ENCODE results near the gene ZNF14. TPM values are rescaled to one million over a fixed set of nuclear protein-coding genes. Genes with fewer than 3 reads are reported as not detected.

Gene ZNF14
- total RNA-seq, 3 donors from 2014 or later (not counting 1 experiment from before 2014, with no cell fraction given): 12.7 to 18.6 (median 14.0) TPM

GRCh38 chr19:19750842-19751790, 18.2 kb upstream of the ZNF14 start:
- Histone ChIP-seq H3K27me3 (ENCODE audit: control insufficient read depth, insufficient read depth, low read length) (no peaks in the 10 kb centered on the region), H3K36me3 (ENCODE audit: control insufficient read depth, insufficient read depth, low read length) (no peaks in the 10 kb centered on the region), H3K9me3 (ENCODE audit: control insufficient read depth, insufficient read depth, low read length) (no peaks in the 10 kb centered on the region), H3K27ac (ENCODE audit: low read length) (no peak overlapping the region), H3K4me3 (ENCODE audit: low read length) (no peak overlapping the region), H3K4me1 (ENCODE audit: control insufficient read depth, insufficient read depth, low read length) (no peaks in the 10 kb centered on the region)
- no peaks in the 10 kb centered on the region for H3K4me1 Mint-ChIP-seq
- DNase-seq (no peak), ATAC-seq (no peak)
- H3K27ac Mint-ChIP-seq: no peak overlapping the region
- intact Hi-C loops (cut with micrococcal nuclease): no loop called here
- H3K4me3 Mint-ChIP-seq: no peak overlapping the region
- no peak for TF ChIP-seq CTCF (IDR thresholded peaks at IDR 0.05)
- WGBS (ENCODE audit: insufficient coverage): 95% methylated on average over 40 of the region's 40 CpGs
- H3K27me3 Mint-ChIP-seq (ENCODE audit: low read depth in 2 of 2): no peaks in the 10 kb centered on the region
- no peaks in the 10 kb centered on the region for H3K9me3 Mint-ChIP-seq
- H3K36me3 Mint-ChIP-seq: no peaks in the 10 kb centered on the region

- H3K9me3 Mint-ChIP-seq: no peaks in the 10 kb centered on the region
- WGBS (ENCODE audit: insufficient coverage): 85% methylated on average over 17 of the region's 17 CpGs
- Histone ChIP-seq H3K27me3 (ENCODE audit: control insufficient read depth, insufficient read depth, low read length) (no peaks in the 10 kb centered on the region), H3K4me3 (ENCODE audit: low read length) (no peak overlapping the region), H3K36me3 (ENCODE audit: control insufficient read depth, insufficient read depth, low read length) (no peaks in the 10 kb centered on the region), H3K4me1 (ENCODE audit: control insufficient read depth, insufficient read depth, low read length) (no peaks in the 10 kb centered on the region), H3K27ac (ENCODE audit: low read length) (no peak overlapping the region), H3K9me3 (ENCODE audit: control insufficient read depth, insufficient read depth, low read length) (no peaks in the 10 kb centered on the region)
- no peaks in the 10 kb centered on the region for H3K27me3 Mint-ChIP-seq (ENCODE audit: low read depth in 2 of 2)
- H3K27ac Mint-ChIP-seq: no peak overlapping the region
- intact Hi-C loops (cut with micrococcal nuclease): no loop called here
- DNase-seq (no peak), ATAC-seq (no peak)
- H3K4me1 Mint-ChIP-seq: no peaks in the 10 kb centered on the region
- no peaks in the 10 kb centered on the region for H3K36me3 Mint-ChIP-seq
- TF ChIP-seq CTCF (IDR thresholded peaks at IDR 0.05): no peak
- H3K4me3 Mint-ChIP-seq: no peak overlapping the region
These were observed 17.3 kb upstream of the ZNF14 start for GRCh38 chr19:19749908-19750841.

- Mint-ChIP-seq H3K4me3 (no peak overlapping the region), H3K36me3 (no peaks in the 10 kb centered on the region), H3K4me1 (no peaks in the 10 kb centered on the region), H3K27me3 (ENCODE audit: low read depth in 2 of 2) (no peaks in the 10 kb centered on the region), H3K27ac (no peak overlapping the region), H3K9me3 (no peaks in the 10 kb centered on the region)
- ATAC-seq: no peak
- no peaks in the 10 kb centered on the region for H3K36me3 ChIP-seq (ENCODE audit: control insufficient read depth, insufficient read depth, low read length)
- intact Hi-C loops (cut with micrococcal nuclease): no loop called here
- H3K9me3 ChIP-seq (ENCODE audit: control insufficient read depth, insufficient read depth, low read length): no peaks in the 10 kb centered on the region
- no peak for TF ChIP-seq CTCF (IDR thresholded peaks at IDR 0.05)
- no peaks in the 10 kb centered on the region for H3K4me1 ChIP-seq (ENCODE audit: control insufficient read depth, insufficient read depth, low read length)
- DNase-seq: no peak
- no peak overlapping the region for H3K27ac ChIP-seq (ENCODE audit: low read length)
- H3K27me3 ChIP-seq (ENCODE audit: control insufficient read depth, insufficient read depth, low read length): no peaks in the 10 kb centered on the region
- WGBS (ENCODE audit: insufficient coverage): 91% methylated on average over 13 of the region's 13 CpGs
- no peak overlapping the region for H3K4me3 ChIP-seq (ENCODE audit: low read length)
These were observed 16.4 kb upstream of the ZNF14 start for GRCh38 chr19:19749117-19749907.

All from natural killer cell (primary cell).